T-helper 1 cell treated with Interleukin-12 subunit alpha and Interleukin-12 subunit beta and Interleukin-4 antibody, amounts not matched to agents 30 μg/mL and 1 μg/mL, for 36 hours (primary cell): ENCODE data around the gene ST6GALNAC2.
"Not testable (repeated sequence)": the region's sequence is repeated elsewhere in the genome, so short reads cannot be mapped to it uniquely, and the experiment has no call there.

Experiments
- H3K27ac Mint-ChIP-seq: one replicate; pipeline ENCODE4 v1.8.0; 2021; ENCODE audit warnings: mild to moderate bottlenecking, mixed read lengths
- H3K27me3 Mint-ChIP-seq: one replicate; pipeline ENCODE4 v1.8.0; 2021; ENCODE audit warnings: low read depth, mixed read lengths
- H3K36me3 Mint-ChIP-seq: one replicate; pipeline ENCODE4 v1.8.0; 2021; ENCODE audit warnings: low read depth, mixed read lengths
- H3K4me1 Mint-ChIP-seq: one replicate; pipeline ENCODE4 v1.8.0; 2021; ENCODE audit warnings: low read depth, mixed read lengths
- H3K4me3 Mint-ChIP-seq: one replicate; pipeline ENCODE4 v1.8.0; 2021; ENCODE audit warnings: mild to moderate bottlenecking, moderate library complexity, mixed read lengths
- H3K9me3 Mint-ChIP-seq: one replicate; pipeline ENCODE4 v1.8.0; 2021; ENCODE audit warnings: mixed read lengths

The ST6GALNAC2 gene

DNA sequence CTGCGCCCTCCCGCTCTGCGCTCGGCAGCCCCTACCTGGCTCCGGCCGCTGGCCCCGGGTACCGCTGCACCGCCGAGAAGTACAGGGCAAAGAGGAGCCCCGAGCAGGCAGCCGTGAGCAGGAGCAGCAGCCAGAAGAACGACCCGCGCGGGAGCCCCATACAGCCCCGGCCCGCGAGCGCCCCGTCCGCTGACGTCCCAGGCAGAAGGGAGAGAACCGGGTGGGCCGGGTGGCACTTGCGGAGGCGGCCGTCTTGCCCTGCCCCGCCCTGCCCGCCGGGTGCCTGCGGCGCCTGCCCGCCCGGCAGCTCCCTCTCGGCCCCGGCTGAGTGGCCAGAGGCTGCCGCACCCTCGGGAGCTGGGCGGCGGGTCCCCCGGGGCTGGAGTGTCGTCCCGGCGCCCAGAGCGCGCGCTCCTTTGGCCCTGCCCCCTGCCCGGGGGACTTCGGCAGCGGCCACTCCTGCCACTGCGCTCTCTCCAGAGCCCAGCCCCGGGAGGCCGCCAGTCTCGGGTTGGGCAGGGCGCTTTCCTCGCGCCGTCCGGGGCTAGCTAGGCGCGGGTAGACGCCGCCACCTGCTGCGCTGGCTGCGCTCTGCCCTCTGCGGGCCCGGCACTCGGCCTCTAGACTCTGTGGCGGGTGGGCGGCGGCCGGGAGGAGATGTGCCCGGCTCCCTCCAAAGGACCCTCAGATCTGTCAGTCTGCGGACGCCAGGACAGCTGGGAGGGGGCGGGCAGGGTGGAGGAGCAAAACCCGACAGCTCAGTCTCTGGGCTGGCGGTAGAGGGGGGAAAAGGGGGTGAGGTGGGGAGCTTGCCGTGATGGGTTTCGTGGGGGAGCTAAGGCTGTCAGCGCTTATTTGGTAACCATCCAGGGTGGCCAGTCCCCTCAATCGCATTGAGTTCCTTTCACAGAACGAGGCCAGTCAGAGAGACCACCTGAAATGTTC is at the start of gene ST6GALNAC2:
TSS of gene ST6GALNAC2 (minus strand) at position 212 of the 945 bp plus-strand sequence. CDS start at position 160, 52 bp downstream.
- Mint-ChIP-seq H3K27ac (no peak within 1 kb of the TSS), H3K4me3 (peak within 1 kb of the TSS; percentile 60), H3K27me3 (peaks cover 74% of the 10 kb centered on the region), H3K36me3 (no peaks in the 10 kb centered on the region), H3K4me1 (no peaks in the 10 kb centered on the region), H3K9me3 (no peaks in the 10 kb centered on the region)

DNA sequence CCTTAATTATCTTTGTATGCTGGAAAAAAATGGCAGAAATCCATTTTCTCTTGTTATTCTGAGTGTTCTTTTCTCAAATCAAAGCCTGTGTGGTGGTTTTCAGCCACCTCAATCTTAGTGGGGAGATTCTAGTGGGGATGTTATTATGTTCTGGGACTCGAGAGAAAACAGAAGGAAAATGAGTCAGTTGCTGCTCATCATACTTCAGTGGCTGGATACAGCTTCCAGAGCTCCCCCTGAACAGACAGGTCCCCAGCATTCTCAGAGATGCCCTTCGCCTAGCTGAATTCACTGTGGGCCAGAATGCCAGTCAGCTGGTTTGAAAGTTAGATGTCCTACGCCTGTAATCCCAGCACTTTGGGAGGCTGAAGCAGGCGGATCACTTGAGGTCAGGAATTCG is 49.4 kb upstream of the ST6GALNAC2 start:
- Mint-ChIP-seq H3K36me3 (no peaks in the 10 kb centered on the region), H3K4me1 (no peaks in the 10 kb centered on the region), H3K9me3 (no peaks in the 10 kb centered on the region), H3K4me3 (no peak overlapping the region), H3K27ac (no peak overlapping the region), H3K27me3 (peaks cover 3% of the 10 kb centered on the region)

DNA sequence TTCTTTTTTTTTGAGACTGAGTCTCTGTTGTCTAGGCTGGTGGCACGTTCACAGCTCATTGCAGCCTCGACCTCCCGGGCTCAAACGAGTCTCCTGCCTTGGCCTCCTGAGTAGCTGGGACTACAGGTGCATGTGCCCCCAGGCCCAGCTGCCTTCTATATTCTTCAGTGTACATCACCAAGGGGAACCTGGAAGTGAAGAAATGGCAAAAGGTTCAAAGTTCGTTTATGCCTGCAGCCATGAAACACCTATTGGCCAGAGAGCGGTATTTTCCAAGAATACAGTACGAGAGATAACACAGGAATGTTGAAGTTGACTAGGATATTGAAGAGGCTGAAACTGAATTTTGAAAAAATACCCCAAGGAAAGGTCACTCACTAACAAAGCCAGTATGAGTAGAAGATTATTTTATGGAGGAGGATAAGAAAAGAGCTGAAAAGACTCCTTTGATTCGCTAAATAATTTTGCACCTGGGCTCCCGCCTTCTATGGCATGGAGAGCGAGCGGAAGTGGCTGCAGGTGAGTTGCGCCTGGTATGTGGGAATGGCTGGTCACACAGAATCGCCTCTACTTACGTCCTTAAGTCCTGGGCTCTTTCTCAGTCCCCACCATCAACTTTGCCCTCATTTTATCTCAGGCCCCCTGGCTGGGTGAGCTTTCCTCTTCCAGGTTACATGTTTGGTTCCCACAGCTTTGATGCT is 48.1 kb upstream of the ST6GALNAC2 start:
- peaks cover 3% of the 10 kb centered on the region for H3K27me3 Mint-ChIP-seq
- H3K9me3 Mint-ChIP-seq, result no peaks in the 10 kb centered on the region
- H3K4me3 Mint-ChIP-seq, result no peak overlapping the region
- H3K36me3 Mint-ChIP-seq, result no peaks in the 10 kb centered on the region
- no peak overlapping the region for H3K27ac Mint-ChIP-seq
- H3K4me1 Mint-ChIP-seq, result no peaks in the 10 kb centered on the region

DNA sequence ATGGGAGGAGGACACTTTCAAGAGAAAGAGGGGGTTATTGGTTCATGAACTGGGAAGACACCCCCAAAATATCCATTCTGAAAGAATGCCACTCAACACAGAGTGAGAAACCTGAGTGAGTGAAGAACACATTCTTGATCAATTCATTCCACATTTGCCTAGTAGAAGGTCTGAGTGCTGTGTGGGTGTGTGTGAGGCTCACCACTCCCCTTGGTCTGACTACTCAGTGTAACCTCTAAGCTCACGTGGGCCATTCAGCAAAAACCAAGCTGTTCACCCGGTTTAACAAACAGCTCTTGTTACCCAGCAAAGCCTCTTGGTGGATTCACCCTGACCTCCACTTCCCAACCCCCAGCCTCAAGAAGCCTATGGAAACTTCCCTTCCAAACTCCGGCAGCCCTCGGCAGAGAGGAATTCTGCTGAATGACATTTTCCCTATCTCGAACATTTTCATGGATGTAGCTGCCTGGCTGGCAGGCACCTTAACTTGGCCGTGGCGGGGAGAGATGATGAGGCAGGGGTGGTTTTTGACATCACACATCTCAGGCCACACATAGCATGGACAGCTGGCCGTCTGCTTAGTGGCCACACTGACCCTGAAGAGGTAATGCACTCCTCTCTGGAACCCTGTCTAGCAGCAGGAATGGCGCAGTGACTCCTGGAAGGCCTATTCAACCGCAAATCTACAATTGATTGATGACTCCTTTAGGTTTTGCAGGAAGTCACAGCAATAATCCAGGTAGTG is 46.3 kb upstream of the ST6GALNAC2 start:
- Mint-ChIP-seq H3K27me3 (peaks cover 3% of the 10 kb centered on the region), H3K36me3 (no peaks in the 10 kb centered on the region), H3K4me3 (no peak overlapping the region), H3K9me3 (no peaks in the 10 kb centered on the region), H3K4me1 (no peaks in the 10 kb centered on the region), H3K27ac (no peak overlapping the region)

DNA sequence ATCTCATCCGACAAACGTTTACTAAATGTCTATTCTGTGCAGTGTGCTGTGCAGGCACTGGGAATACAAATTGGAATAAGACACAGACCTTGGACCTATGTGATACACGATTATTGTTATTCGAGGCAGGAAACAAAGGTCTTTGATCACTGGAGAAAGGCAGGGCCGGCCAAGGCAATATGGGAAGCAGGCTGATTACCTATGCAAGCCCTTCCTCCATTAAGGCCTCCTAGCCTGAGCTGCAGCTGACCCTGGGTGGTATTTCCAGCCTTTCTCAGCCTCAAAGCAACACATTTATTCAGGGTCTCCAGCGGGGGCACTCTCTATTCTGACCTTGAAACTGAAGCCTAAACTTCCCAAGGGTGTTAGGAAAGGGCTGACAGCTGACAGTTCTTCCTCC is 44.5 kb upstream of the ST6GALNAC2 start:
- no peaks in the 10 kb centered on the region for H3K9me3 Mint-ChIP-seq
- H3K36me3 Mint-ChIP-seq, result no peaks in the 10 kb centered on the region
- no peaks in the 10 kb centered on the region for H3K27me3 Mint-ChIP-seq
- no peak overlapping the region for H3K4me3 Mint-ChIP-seq
- H3K27ac Mint-ChIP-seq, result no peak overlapping the region
- H3K4me1 Mint-ChIP-seq, result no peaks in the 10 kb centered on the region

DNA sequence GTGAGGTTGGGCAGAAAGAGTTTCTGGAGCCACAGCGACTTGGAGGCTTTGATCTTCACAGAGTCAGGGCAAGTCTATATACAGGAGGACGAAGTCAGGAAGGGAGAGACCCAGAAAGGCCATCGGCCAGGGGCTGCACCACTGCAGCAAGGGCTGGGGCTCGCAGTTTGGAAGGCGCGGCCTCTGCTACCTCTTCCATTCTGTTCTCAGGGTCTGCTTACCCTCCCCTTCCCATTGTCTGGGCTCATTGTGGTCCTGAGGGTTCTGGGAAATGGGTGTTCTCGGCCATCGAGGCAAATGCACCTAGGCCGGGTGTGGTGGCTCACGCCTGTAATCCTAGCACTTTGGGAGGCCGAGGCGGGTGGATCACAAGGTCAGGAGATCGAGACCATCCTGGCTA is 41.9 kb upstream of the ST6GALNAC2 start:
- Mint-ChIP-seq H3K4me1 (no peaks in the 10 kb centered on the region), H3K27ac (no peak overlapping the region), H3K27me3 (peaks cover 11% of the 10 kb centered on the region), H3K4me3 (no peak overlapping the region), H3K9me3 (no peaks in the 10 kb centered on the region), H3K36me3 (no peaks in the 10 kb centered on the region)

DNA sequence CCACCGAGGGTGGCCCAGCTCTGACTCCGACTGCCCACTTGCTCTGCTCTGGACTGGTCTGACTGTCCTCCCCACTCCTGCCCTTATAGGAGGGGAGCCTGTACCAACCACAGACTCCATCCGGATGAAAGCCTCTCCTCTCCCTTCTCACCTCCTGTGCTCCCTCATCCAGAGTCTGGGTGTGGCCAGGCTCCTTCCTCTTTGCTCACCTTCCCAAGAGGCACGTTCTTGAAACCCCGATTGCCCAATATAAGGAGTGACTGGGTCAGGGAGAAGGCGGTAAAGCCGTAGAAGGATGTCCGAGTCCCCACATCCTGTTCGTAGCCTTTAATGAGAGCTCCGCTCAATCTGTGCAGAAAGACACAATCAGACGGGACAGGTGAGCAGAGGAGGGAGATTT is 40.8 kb upstream of the ST6GALNAC2 start:
- peaks cover 11% of the 10 kb centered on the region for H3K27me3 Mint-ChIP-seq

DNA sequence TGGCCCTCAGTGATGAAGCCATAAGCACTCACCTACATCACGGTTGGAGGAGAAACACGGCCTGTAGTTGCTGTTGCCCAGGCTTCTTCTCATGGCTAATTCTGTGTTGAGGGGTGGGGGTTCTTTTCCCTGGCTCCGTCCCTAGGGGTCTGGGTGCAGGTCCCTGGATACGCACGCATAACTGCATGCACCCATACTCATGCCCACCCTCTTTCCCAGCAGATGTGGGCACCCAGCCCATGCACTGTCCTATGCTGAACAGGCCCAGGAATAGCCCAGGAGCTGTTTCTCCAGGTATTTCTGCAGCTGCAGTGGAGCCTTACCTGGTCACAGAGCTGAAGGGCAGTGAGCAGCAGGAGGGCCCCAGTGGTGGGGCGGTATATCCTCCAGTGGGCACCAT is 39.8 kb upstream of the ST6GALNAC2 start:
- Mint-ChIP-seq H3K4me1 (no peaks in the 10 kb centered on the region), H3K4me3 (no peak overlapping the region), H3K27ac (no peak overlapping the region), H3K36me3 (no peaks in the 10 kb centered on the region), H3K27me3 (peaks cover 11% of the 10 kb centered on the region), H3K9me3 (no peaks in the 10 kb centered on the region)

More for the DNA sequence above, 40.8 kb upstream of the ST6GALNAC2 start:
- no peaks in the 10 kb centered on the region for H3K36me3 Mint-ChIP-seq
- no peaks in the 10 kb centered on the region for H3K9me3 Mint-ChIP-seq
- H3K4me3 Mint-ChIP-seq, result no peak overlapping the region
- H3K27ac Mint-ChIP-seq, result no peak overlapping the region
- H3K4me1 Mint-ChIP-seq, result no peaks in the 10 kb centered on the region

DNA sequence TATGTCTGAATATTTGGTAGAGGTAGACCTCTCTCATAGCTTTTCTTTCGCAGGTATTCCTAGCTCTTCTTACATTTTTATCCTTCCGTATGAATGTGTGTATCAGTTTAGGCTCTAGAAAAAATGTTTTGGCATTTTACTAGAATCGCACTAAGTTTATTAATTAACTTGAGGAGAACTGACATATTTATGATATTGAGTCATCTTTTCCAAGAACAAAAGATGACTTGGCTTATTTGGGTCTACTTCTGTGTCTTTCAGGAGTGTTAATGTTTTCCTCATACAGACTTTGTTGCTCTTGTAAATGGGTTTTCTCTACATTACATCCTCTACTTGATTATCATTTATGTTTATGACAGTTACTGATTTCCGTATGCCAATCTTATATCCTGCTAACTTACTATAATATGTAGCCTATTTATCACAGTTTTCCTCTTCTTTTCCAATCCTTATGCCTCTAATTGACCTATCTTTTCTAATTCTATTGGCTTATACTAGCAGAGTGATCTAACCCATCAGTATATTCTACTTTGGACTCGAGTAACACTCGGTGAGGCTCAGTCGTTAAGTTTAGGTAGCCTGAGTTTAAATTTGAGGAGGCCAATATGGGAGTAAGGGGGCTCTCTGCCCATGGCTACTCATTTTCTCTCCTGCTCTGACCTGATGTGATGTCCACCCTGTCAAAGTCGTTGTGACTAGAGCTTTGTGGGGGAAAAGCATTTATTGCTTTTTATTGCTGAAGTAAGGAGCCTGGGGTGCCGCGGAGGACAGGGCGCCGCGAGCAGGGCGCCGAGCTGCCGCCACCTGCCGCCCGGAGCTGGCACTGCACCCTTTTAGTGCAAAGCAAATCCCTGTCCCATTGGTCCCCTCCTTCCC is 37.8 kb upstream of the ST6GALNAC2 start:
- H3K27ac Mint-ChIP-seq, result no peak overlapping the region
- no peaks in the 10 kb centered on the region for H3K4me1 Mint-ChIP-seq
- H3K9me3 Mint-ChIP-seq, result no peaks in the 10 kb centered on the region
- no peaks in the 10 kb centered on the region for H3K36me3 Mint-ChIP-seq
- peaks cover 15% of the 10 kb centered on the region for H3K27me3 Mint-ChIP-seq
- H3K4me3 Mint-ChIP-seq, result no peak overlapping the region

DNA sequence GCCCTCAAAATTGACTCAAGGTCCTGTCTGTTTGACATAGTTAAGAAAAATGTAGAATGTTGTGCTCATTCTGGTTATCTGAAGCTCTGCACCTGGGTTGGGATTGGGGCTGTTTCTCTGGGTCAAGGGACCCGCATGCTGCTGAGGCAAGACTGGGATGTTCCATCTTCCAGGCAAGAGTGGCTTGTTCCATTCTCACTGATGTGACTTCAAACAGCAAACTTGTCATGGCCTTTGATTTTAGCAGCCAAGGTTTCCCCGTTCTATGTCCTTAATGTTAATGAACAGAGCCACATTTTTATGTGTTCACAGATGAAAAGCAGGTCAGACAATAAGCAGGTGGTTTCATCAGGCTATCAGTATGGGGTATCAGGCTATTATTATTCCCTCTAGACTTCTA is 32.2 kb upstream of the ST6GALNAC2 start:
- Mint-ChIP-seq H3K9me3 (no peaks in the 10 kb centered on the region), H3K27me3 (peaks cover 10% of the 10 kb centered on the region), H3K4me3 (no peak overlapping the region), H3K36me3 (no peaks in the 10 kb centered on the region), H3K27ac (no peak overlapping the region), H3K4me1 (no peaks in the 10 kb centered on the region)

DNA sequence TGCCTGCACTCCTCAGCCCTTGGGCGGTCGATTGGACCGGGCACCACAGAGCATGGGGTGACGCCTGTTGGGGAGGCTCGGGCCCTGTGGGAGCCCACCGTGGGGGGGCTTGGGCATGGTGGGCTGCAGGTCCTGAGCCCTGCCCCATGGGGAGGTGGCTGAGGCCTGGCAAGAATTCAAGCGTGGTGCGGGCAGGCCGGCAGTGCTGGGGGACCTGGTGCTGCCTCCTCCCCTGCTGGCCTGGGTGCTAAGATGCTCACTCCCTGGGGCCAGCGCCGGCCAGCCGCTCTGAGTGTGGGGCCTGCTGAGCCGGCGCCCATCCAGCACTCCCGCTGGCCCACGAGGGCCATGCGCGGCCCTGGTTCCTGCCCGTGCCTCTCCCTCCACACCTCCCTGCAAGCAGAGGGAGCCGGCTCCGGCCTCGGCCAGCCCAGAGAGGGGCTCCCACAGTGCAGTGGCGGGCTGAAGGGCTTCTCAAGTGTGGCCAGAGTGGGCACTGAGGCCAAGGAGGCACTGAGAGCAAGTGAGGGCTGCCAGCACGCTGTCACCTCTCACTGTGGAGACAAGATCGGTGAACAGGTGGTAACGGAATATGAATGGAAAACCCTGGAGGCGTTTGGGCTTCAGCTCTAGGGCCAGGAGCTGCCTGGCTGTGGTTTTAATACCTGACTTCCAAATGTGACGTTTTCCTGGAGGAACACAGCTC is 29.4 kb upstream of the ST6GALNAC2 start:
- no peaks in the 10 kb centered on the region for H3K4me1 Mint-ChIP-seq
- H3K4me3 Mint-ChIP-seq, result no peak overlapping the region
- H3K9me3 Mint-ChIP-seq, result no peaks in the 10 kb centered on the region
- H3K36me3 Mint-ChIP-seq, result no peaks in the 10 kb centered on the region
- H3K27me3 Mint-ChIP-seq, result peaks cover 13% of the 10 kb centered on the region
- H3K27ac Mint-ChIP-seq, result no peak overlapping the region

DNA sequence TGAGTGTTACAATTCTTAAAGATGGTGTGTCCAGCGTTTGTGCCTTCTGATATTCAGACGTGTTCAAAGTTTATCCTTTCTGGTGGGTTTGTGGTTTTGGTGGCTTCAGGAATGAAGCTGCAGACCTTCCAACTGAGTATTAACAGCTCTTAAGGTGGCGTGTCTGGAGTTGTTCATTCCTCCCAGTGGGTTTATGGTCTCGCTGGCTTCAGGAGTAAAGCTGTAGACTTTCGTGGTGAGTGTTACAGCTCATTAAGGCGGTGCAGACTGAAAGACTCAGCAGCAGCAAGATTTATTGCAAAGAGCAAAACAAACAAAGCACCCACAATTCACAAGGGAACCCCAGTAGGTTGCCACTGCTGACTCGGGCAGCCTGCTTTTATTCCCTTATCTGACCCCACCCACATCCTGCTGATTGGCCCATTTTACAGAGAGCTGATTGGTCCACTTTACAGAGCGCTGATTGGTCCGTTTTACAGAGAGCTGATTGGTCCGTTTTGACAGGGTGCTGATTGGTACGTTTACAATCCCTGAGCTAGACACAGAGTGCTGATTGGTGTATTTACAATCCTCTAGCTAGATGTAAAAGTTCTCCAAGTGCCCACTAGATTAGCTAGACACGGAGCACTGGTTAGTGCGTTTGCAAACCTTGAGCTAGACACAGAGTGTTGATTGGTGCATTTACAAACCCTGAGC is 28.6 kb upstream of the ST6GALNAC2 start:
- not testable (repeated sequence) for H3K4me3 Mint-ChIP-seq, H3K9me3 Mint-ChIP-seq, H3K4me1 Mint-ChIP-seq, H3K36me3 Mint-ChIP-seq, H3K27ac Mint-ChIP-seq
- peaks cover 14% of the 10 kb centered on the region for H3K27me3 Mint-ChIP-seq
